Cerebellar nuclear complex (tissue), 1 donor: Measurements from ENCODE around the gene ZNF613.
"Not testable (repeated sequence)": the region's sequence is repeated elsewhere in the genome, so short reads cannot be mapped to it uniquely, and the experiment has no call there.

Experiments
- DNase-seq, 2 experiments: peaks; one replicate each; lab custom pipeline; 2025; lab: John Stamatoyannopoulos, UW

ZNF613 gene

DNA sequence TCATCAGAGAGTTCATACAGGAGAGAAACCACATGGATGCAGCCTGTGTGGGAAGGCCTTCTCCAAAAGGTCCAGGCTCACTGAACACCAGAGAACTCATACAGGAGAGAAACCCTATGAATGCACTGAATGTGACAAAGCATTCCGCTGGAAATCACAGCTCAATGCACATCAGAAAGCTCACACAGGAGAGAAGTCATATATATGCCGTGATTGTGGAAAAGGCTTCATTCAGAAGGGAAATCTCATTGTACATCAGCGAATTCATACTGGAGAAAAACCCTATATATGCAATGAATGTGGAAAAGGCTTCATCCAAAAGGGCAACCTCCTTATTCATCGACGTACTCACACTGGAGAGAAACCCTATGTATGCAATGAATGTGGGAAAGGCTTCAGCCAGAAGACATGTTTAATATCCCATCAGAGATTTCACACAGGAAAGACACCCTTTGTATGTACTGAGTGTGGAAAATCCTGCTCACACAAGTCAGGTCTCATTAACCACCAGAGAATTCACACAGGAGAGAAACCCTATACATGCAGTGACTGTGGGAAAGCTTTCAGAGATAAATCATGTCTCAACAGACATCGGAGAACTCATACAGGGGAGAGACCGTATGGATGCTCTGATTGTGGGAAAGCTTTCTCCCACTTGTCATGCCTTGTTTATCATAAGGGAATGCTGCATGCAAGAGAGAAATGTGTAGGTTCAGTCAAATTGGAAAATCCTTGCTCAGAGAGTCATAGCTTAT is 17.7 kb downstream of the ZNF613 start:
- DNase-seq, result no peak

GRCh38 chr19:51946602-51947001 is 19.3 kb downstream of the ZNF613 start:
- no peak for DNase-seq

DNA sequence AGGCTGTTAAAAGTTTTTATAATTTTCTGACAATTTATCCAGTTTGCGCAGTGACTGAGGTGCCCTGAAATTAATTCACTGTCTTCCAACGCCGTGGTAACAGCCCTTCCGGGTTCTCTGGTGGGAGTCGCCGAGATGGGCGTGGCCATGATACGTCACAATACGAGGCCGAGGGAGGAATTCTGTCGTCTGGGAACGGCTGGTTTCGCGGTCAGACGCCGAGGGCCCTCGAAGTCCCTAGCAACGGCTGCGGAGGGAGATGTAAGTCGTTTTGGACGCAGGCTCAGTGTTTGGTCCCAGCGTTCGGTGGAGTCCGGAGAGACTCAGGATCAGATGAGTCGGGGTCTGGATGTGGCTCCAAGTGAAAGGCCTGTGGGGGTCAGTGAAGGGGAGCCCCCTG is 21.7 kb downstream of the ZNF613 start:
- peak in 1 of 2 experiments; percentile 14 for DNase-seq

DNA sequence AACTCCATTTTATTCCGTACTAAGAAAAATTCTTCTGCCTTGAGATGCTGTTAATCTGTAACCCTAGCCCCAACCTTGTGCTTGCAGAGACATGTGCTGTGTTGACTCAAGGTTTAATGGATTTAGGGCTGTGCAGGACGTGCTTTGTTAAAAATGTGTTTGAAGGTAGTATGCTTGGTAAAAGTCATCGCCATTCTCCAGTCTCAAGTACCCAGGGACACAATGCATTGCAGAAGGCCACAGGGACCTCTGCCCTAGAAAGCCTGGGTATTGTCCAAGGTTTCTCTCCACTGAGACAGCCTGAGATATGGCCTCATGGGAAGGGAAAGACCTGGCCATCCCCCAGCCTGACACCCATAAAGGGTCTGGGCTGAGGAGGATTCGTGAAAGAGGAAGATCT is 30.6 kb downstream of the ZNF613 start:
- DNase-seq, result not testable (repeated sequence)

GRCh38 chr19:51959791-51960190 is 32.5 kb downstream of the ZNF613 start:
- no peak for DNase-seq

DNA sequence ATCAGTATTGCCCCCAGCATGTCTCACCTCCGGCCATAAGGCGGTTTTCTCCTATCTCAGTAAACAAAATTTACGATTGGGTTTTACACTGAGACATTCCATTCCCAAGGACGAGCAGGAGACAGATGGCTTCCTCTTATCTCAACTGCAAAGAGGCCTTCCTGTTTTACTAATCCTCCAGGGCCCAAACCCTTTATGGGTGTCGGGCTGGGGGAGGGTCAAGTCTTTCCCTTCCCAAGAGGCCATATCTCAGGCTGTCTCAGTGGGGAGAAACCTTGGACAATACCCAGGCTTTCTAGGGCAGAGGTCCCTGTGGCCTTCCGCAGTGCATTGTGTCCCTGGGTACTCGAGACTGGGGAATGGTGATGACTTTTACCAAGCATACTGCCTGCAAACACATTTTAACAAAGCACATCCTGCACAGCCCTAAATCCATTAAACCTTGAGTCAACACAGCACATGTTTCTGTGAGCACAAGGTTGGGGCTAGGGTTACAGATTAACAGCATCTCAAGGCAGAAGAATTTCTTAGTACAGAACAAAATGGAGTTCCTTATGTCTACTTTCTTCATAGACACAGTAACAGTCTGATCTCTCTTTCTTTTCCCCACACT is 33.5 kb downstream of the ZNF613 start:
- DNase-seq, result not testable (repeated sequence)

- DNase-seq, result no peak
Observed at GRCh38 chr19:51965583-51965982, 38.3 kb downstream of the ZNF613 start.

- DNase-seq, result no peak
Observed at GRCh38 chr19:51970718-51971117, 43.4 kb downstream of the ZNF613 start.

- DNase-seq, result no peak
Observed at GRCh38 chr19:51971624-51972023, 44.4 kb downstream of the ZNF613 start.

GRCh38 chr19:51975787-51976186 is 48.5 kb downstream of the ZNF613 start:
- DNase-seq, result not testable (repeated sequence)

- DNase-seq, result no peak
Observed at GRCh38 chr19:51976852-51977251, 49.6 kb downstream of the ZNF613 start.

DNA sequence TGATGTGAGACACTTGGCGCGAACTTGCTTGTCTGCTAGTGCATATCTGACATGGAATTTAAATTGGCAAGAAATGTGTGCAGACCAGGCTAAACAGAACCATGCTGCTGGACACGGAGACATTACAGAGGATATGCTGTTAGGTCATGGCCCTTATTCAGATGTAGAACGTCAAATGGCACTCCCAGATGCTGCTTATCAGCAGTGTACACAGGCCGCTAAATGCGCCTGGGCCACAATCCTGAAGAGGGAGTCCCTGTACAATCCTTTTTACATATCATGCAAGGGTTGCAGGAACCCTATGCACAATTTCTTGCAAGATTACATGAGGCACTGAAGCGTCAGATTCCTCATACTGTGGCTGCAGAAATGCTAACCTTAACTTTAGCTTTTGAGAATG is 50.1 kb downstream of the ZNF613 start:
- no peak for DNase-seq

DNA sequence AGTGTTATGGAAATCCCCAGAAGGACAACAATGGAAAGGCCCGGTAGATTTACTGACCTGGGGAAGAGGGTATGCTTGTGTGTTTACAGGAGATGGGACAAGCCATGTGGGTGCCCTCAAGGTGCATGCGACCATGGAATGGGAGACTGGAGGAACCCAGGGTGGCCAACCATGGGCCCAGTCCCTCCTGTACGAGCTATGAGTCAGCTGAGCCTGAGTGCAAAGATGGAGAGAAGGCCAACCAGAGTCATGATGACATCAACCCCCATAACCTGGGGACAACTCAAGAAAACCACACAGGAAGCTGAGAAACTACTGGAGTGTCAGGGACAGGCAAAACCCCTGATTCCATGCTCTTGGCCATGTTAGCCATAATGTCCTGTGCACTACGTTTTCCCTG is 51.6 kb downstream of the ZNF613 start:
- DNase-seq, result no peak

DNA sequence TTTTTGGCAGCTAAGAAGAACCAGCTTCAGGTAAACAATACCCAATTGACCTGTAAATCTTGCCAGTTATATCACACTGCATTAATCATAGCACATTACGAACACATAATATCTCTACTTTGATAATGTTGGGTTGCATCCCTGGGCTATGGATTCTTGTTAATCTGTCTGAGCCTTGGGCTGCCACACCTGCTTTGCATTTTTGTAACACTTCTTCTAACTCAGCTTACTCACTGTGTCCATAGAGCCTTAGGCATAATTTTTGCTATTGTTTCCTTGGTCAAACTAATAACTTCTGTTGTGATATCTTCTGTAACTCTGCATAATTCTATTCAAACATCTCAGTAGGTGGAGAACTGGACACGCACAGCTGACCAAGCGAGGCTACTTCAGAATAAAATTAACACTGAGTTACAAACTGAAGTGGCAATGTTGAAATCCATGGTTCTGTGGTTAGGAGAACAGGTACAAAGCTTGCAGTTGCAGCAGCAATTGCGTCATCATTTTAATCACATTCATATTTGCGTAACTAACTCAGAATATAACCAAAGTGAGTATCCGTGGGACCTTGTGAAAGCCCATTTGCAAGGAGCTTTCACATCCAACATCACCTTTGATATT is 53.0 kb downstream of the ZNF613 start:
- no peak for DNase-seq

DNA sequence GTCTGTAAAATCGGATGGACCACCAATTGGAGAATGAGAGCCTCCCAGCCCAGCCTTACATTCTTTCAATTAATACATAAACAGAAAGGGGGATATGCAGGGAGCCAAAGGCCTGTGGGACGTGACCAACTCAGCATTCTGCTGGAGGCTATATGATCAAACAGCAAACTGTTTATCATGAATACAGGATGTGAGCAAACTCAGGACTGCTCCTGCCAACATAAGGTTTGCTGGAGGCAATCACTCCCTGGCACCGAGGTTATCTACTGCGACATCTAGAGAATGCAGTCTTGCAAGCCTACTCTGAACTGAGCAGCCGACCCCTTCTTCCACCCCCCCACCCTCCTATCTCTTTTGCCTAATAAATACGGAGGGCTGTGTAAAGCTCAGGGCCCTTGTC is 53.7 kb downstream of the ZNF613 start:
- not testable (repeated sequence) for DNase-seq

- DNase-seq, result no peak
Observed at GRCh38 chr19:51983361-51983760, 56.1 kb downstream of the ZNF613 start.

- DNase-seq, result peak; percentile 31 to 87
Observed at GRCh38 chr19:51986309-51987291, 59.3 kb downstream of the ZNF613 start, which contains the start of gene ZNF350. Gene ZNF350, minus strand, starts transcription at chr19:51986840. Its CDS starts 12,480 bp downstream, at chr19:51974360.

DNA sequence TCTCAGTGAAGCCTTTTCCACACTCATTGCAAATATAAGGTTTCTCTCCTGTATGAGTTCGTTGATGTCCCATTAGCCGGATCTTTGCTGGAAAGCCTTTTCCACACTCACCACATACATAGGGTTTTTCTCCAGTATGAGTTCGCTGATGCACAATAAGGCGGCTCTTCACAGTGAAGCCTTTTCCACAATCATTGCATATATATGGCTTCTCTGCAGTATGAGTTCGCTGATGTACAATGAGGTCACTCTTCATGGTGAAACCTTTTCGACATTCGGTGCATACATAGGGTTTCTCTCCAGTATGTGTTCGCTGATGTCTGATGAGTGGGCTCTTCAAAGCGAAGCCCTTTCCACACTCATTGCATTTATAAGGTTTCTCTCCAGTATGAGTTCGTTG is 66.2 kb downstream of the ZNF613 start:
- no peak for DNase-seq

- no peak for DNase-seq
Observed at GRCh38 chr19:51994048-51994644, 66.9 kb downstream of the ZNF613 start.
